ENCODE data around the gene DGKG.

The DGKG gene

GRCh38 chr3:186212611-186213010 is 149.4 kb downstream of the DGKG start:
- DNase-seq (ENCODE audit: extremely low read depth, low read depth): no peak
- no peak for TF ChIP-seq CTCF (IDR thresholded peaks at IDR 0.05; ENCODE audit: low read depth, low read length)

- no peak for TF ChIP-seq CTCF (IDR thresholded peaks at IDR 0.05; ENCODE audit: low read depth, low read length)
These were observed 151.1 kb downstream of the DGKG start for GRCh38 chr3:186210852-186211500.

GRCh38 chr3:186209810-186210752 is 152.0 kb downstream of the DGKG start:
- no peak for TF ChIP-seq CTCF (IDR thresholded peaks at IDR 0.05; ENCODE audit: low read depth, low read length)
- peak; percentile 11 for DNase-seq (ENCODE audit: extremely low read depth, low read depth)

More at GRCh38 chr3:186210852-186211500, 151.1 kb downstream of the DGKG start:
- no peak for DNase-seq (ENCODE audit: extremely low read depth, low read depth)

- TF ChIP-seq CTCF (IDR thresholded peaks at IDR 0.05; ENCODE audit: low read depth, low read length): no peak
- no peak for DNase-seq (ENCODE audit: extremely low read depth, low read depth)
These were observed 153.6 kb downstream of the DGKG start for GRCh38 chr3:186208296-186208989.

- DNase-seq (ENCODE audit: extremely low read depth, low read depth): no peak
- no peak for TF ChIP-seq CTCF (IDR thresholded peaks at IDR 0.05; ENCODE audit: low read depth, low read length)
These were observed 154.5 kb downstream of the DGKG start for GRCh38 chr3:186207515-186207914.

- DNase-seq (ENCODE audit: extremely low read depth, low read depth): no peak
- TF ChIP-seq CTCF (IDR thresholded peaks at IDR 0.05; ENCODE audit: low read depth, low read length): no peak
These were observed 161.3 kb downstream of the DGKG start for GRCh38 chr3:186200726-186201125.

Data from AG09319 (cell line).